DOHH2 (cell line): ENCODE data around the gene TTC12.

Experiments used
- EZH2phosphoT487 ChIP-seq: fragments of 200-600 bp; sonication (generic); IDR thresholded peaks from 2 replicates; pipeline ENCODE4 v1.6.1; 2017; ENCODE audit warnings: borderline replicate concordance, mild to moderate bottlenecking, antibody characterized with exemption, low read length, moderate library complexity, mixed read lengths
- TF ChIP-seq, protein P1 (sequence below): fragments of 200-600 bp; sonication (generic); IDR thresholded peaks from one replicate; pipeline ENCODE4 v1.5.1; 2014; ENCODE audit warnings: antibody characterized with exemption, mild to moderate bottlenecking, low read depth, low read length; ENCODE audit not compliant: poor library complexity, severe bottlenecking

DNA sequence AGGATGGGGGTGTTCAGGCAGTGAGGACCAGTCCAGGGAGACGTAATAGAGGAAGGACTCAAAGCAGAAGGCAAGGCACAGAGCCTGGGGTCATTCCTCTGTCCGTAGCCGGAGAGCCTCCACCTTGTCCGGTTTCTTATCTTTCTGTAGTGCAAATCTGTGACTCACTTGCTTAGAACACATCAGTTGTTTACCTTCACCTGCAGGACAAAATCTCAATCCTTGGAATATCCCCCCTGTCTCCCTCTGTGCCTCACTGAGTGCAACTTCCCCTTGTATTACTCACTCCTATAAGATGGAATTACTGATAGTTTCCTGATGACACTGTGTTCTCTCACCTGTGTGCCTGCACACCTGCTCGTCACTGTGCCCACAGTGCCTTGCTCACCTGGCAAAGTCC is 20.4 kb upstream of the TTC12 start:
- TF ChIP-seq, protein P1, sequence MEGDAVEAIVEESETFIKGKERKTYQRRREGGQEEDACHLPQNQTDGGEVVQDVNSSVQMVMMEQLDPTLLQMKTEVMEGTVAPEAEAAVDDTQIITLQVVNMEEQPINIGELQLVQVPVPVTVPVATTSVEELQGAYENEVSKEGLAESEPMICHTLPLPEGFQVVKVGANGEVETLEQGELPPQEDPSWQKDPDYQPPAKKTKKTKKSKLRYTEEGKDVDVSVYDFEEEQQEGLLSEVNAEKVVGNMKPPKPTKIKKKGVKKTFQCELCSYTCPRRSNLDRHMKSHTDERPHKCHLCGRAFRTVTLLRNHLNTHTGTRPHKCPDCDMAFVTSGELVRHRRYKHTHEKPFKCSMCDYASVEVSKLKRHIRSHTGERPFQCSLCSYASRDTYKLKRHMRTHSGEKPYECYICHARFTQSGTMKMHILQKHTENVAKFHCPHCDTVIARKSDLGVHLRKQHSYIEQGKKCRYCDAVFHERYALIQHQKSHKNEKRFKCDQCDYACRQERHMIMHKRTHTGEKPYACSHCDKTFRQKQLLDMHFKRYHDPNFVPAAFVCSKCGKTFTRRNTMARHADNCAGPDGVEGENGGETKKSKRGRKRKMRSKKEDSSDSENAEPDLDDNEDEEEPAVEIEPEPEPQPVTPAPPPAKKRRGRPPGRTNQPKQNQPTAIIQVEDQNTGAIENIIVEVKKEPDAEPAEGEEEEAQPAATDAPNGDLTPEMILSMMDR, result no peak
- TF ChIP-seq EZH2phosphoT487, result no peak
